IPS-18c (cell line): ENCODE results near the gene PCDHA12.

Source experiments
- H3K4me3 ChIP-seq: 2 replicates; pipeline ENCODE4 v1.7.0; 2013; ENCODE audit warnings: low read depth, mild to moderate bottlenecking, low read length, moderate library complexity; ENCODE audit not compliant: insufficient read depth
- H3K9me3 ChIP-seq: one replicate; pipeline ENCODE4 v1.6.1; 2013; ENCODE audit warnings: mild to moderate bottlenecking, low read length, moderate library complexity; ENCODE audit not compliant: control insufficient read depth, insufficient read depth

PCDHA12 gene

GRCh38 chr5:140883927-140884697 lies 9.0 kb downstream of the PCDHA12 start:
- Histone ChIP-seq H3K9me3 (no peaks in the 10 kb centered on the region), H3K4me3 (no peak overlapping the region)

GRCh38 chr5:140916325-140916724 lies 41.2 kb downstream of the PCDHA12 start:
- Histone ChIP-seq H3K4me3 (no peak overlapping the region), H3K9me3 (no peaks in the 10 kb centered on the region)

- peaks cover 3% of the 10 kb centered on the region for H3K9me3 ChIP-seq
- H3K4me3 ChIP-seq = no peak overlapping the region
These were observed 48.5 kb downstream of the PCDHA12 start for GRCh38 chr5:140923601-140924000.

- H3K9me3 ChIP-seq = peaks cover 3% of the 10 kb centered on the region
- H3K4me3 ChIP-seq = peak within 1 kb of the TSS; percentile 79
These were observed 50.8 kb downstream of the PCDHA12 start, which contains the start of gene PCDHAC1 for GRCh38 chr5:140925806-140926442. Gene PCDHAC1 (plus strand): TSS chr5:140926299. CDS start chr5:140926893, 594 bp downstream.

GRCh38 chr5:140926443-140927227 lies 51.5 kb downstream of the PCDHA12 start:
- H3K4me3 ChIP-seq = peak overlapping the region; percentile 79

GRCh38 chr5:140927228-140927573 lies 52.1 kb downstream of the PCDHA12 start:
- H3K4me3 ChIP-seq = peak overlapping the region; percentile 79
- H3K9me3 ChIP-seq = peaks cover 3% of the 10 kb centered on the region

More at GRCh38 chr5:140926443-140927227, 51.5 kb downstream of the PCDHA12 start:
- peaks cover 3% of the 10 kb centered on the region for H3K9me3 ChIP-seq
